ENCODE data around the gene RTKN. TPM values are rescaled to one million over a fixed set of nuclear protein-coding genes. Genes with fewer than 3 reads are reported as not detected.

The RTKN gene
- total RNA-seq, 1 experiment from 2014 or later = 83.1 TPM

- peak within 1 kb of the TSS; percentile 99 for H3K27ac ChIP-seq (ENCODE audit: low read length)
- ChIA-PET CTCF (interaction anchor here (0.7 kb wide), 1 partner anchor 67 kb away, joined by 3 read pairs; no protein-coding TSS in a partner anchor), POLR2A (interaction anchor here (0.5 to 1.2 kb wide), 5 partner anchors 13 to 43 kb away, joined by 3 to 9 read pairs (median 4); no protein-coding TSS in a partner anchor)
- intact Hi-C loops (cut with micrococcal nuclease; ENCODE audit: unreplicated experiment) = no loop called here
- H3K9me3 ChIP-seq (ENCODE audit: control insufficient read depth, insufficient read depth, low read depth, low read length) = no peaks in the 10 kb centered on the region
- peak within 1 kb of the TSS; percentile 95 to 100 for H3K4me3 ChIP-seq (ENCODE audit: low read depth in 2 of 2, low read length in 2 of 2)
- no peaks in the 10 kb centered on the region for H3K27me3 ChIP-seq (ENCODE audit: control insufficient read depth, insufficient read depth, low read length)
- in situ Hi-C loops (cut with HindIII; ENCODE audit: low pct_unique_long_range_greater_than_20kb, low sequenced_read_pairs) = no loop called here
- DNase-seq (ENCODE audit: low read depth, low spot score) (peak; percentile 100), ATAC-seq (peak; percentile 90)
- peaks cover 6% of the 10 kb centered on the region; the same call in 1 of the 2 replicates for H3K36me3 ChIP-seq (ENCODE audit: control insufficient read depth, insufficient read depth, low read length)
- TF ChIP-seq POLR2AphosphoS5 (IDR thresholded peaks at IDR 0.05; ENCODE audit: low read depth, low read length) = peak; percentile 9
- no peak for TF ChIP-seq SIN3A (IDR thresholded peaks at IDR 0.05; ENCODE audit: borderline replicate concordance, insufficient read depth, low read depth, low read length)
- TSS peak; percentile 88 for BruUV-seq (replicated peaks)
- H3K4me1 ChIP-seq (ENCODE audit: control insufficient read depth, insufficient read depth, low read length) = peaks cover 20% of the 10 kb centered on the region
Measured at GRCh38 chr2:74458132-74458937, 16.6 kb upstream of the RTKN start, which contains the start of gene WBP1. WBP1 (plus strand) TSS chr2:74458438; CDS start chr2:74458603, 165 bp downstream.

GRCh38 chr2:74457549-74458131 lies 15.9 kb upstream of the RTKN start:
- H3K4me1 ChIP-seq (ENCODE audit: control insufficient read depth, insufficient read depth, low read length) = peaks cover 20% of the 10 kb centered on the region
- no peaks in the 10 kb centered on the region for H3K9me3 ChIP-seq (ENCODE audit: control insufficient read depth, insufficient read depth, low read depth, low read length)
- H3K27me3 ChIP-seq (ENCODE audit: control insufficient read depth, insufficient read depth, low read length) = no peaks in the 10 kb centered on the region
- no peak for DNase-seq (ENCODE audit: low read depth, low spot score)
- ChIA-PET POLR2A (interaction anchor here (0.6 to 1.2 kb wide), 3 partner anchors 17 to 43 kb away, joined by 3 to 4 read pairs (median 3); no protein-coding TSS in a partner anchor), CTCF (no interaction called here)
- peak overlapping the region; percentile 91 to 100 for H3K4me3 ChIP-seq (ENCODE audit: low read depth in 2 of 2, low read length in 2 of 2)
- intact Hi-C loops (cut with micrococcal nuclease; ENCODE audit: unreplicated experiment) = no loop called here
- peak; percentile 64 for ATAC-seq
- in situ Hi-C loops (cut with HindIII; ENCODE audit: low pct_unique_long_range_greater_than_20kb, low sequenced_read_pairs) = no loop called here
- peak overlapping the region; percentile 90 for H3K27ac ChIP-seq (ENCODE audit: low read length)
- peaks cover 4% of the 10 kb centered on the region; the same call in 1 of the 2 replicates for H3K36me3 ChIP-seq (ENCODE audit: control insufficient read depth, insufficient read depth, low read length)
- no TSS peak for BruUV-seq (replicated peaks)
- no peak for TF ChIP-seq TCF7L2 (IDR thresholded peaks at IDR 0.05; ENCODE audit: low read depth, low read length)
- TF ChIP-seq, protein P1, sequence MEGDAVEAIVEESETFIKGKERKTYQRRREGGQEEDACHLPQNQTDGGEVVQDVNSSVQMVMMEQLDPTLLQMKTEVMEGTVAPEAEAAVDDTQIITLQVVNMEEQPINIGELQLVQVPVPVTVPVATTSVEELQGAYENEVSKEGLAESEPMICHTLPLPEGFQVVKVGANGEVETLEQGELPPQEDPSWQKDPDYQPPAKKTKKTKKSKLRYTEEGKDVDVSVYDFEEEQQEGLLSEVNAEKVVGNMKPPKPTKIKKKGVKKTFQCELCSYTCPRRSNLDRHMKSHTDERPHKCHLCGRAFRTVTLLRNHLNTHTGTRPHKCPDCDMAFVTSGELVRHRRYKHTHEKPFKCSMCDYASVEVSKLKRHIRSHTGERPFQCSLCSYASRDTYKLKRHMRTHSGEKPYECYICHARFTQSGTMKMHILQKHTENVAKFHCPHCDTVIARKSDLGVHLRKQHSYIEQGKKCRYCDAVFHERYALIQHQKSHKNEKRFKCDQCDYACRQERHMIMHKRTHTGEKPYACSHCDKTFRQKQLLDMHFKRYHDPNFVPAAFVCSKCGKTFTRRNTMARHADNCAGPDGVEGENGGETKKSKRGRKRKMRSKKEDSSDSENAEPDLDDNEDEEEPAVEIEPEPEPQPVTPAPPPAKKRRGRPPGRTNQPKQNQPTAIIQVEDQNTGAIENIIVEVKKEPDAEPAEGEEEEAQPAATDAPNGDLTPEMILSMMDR (IDR thresholded peaks at IDR 0.05) = no peak
- peak; percentile 59; the same call in 1 of the 2 replicates for TF ChIP-seq POLR2AphosphoS5 (IDR thresholded peaks at IDR 0.05; ENCODE audit: low read depth, low read length)
- no peak for TF ChIP-seq SIN3A (IDR thresholded peaks at IDR 0.05; ENCODE audit: borderline replicate concordance, insufficient read depth, low read depth, low read length)

- Histone ChIP-seq H3K4me3 (ENCODE audit: low read depth in 2 of 2, low read length in 2 of 2) (peak overlapping the region; percentile 91 to 100), H3K27me3 (ENCODE audit: control insufficient read depth, insufficient read depth, low read length) (no peaks in the 10 kb centered on the region), H3K9me3 (ENCODE audit: control insufficient read depth, insufficient read depth, low read depth, low read length) (no peaks in the 10 kb centered on the region), H3K27ac (ENCODE audit: low read length) (peak overlapping the region; percentile 65), H3K4me1 (ENCODE audit: control insufficient read depth, insufficient read depth, low read length) (peaks cover 20% of the 10 kb centered on the region), H3K36me3 (ENCODE audit: control insufficient read depth, insufficient read depth, low read length) (peaks cover 4% of the 10 kb centered on the region; the same call in 1 of the 2 replicates)
- ChIA-PET CTCF (no interaction called here), POLR2A (no interaction called here)
- BruUV-seq (replicated peaks) = no TSS peak
- intact Hi-C loops (cut with micrococcal nuclease; ENCODE audit: unreplicated experiment) (no loop called here), in situ Hi-C loops (cut with HindIII; ENCODE audit: low pct_unique_long_range_greater_than_20kb, low sequenced_read_pairs) (no loop called here)
- DNase-seq (ENCODE audit: low read depth, low spot score) (no peak), ATAC-seq (no peak)
- TF ChIP-seq POLR2AphosphoS5 (IDR thresholded peaks at IDR 0.05; ENCODE audit: low read depth, low read length) = no peak
- TF ChIP-seq, protein P1 (IDR thresholded peaks at IDR 0.05) = no peak
- TF ChIP-seq, protein P2, sequence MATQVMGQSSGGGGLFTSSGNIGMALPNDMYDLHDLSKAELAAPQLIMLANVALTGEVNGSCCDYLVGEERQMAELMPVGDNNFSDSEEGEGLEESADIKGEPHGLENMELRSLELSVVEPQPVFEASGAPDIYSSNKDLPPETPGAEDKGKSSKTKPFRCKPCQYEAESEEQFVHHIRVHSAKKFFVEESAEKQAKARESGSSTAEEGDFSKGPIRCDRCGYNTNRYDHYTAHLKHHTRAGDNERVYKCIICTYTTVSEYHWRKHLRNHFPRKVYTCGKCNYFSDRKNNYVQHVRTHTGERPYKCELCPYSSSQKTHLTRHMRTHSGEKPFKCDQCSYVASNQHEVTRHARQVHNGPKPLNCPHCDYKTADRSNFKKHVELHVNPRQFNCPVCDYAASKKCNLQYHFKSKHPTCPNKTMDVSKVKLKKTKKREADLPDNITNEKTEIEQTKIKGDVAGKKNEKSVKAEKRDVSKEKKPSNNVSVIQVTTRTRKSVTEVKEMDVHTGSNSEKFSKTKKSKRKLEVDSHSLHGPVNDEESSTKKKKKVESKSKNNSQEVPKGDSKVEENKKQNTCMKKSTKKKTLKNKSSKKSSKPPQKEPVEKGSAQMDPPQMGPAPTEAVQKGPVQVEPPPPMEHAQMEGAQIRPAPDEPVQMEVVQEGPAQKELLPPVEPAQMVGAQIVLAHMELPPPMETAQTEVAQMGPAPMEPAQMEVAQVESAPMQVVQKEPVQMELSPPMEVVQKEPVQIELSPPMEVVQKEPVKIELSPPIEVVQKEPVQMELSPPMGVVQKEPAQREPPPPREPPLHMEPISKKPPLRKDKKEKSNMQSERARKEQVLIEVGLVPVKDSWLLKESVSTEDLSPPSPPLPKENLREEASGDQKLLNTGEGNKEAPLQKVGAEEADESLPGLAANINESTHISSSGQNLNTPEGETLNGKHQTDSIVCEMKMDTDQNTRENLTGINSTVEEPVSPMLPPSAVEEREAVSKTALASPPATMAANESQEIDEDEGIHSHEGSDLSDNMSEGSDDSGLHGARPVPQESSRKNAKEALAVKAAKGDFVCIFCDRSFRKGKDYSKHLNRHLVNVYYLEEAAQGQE (IDR thresholded peaks at IDR 0.05; ENCODE audit: insufficient read depth in 1 of 2, low read depth in 2 of 2, low read length in 1 of 2) = no peak
- no peak for TF ChIP-seq TCF7L2 (IDR thresholded peaks at IDR 0.05; ENCODE audit: low read depth, low read length)
- no peak for TF ChIP-seq SIN3A (IDR thresholded peaks at IDR 0.05; ENCODE audit: borderline replicate concordance, insufficient read depth, low read depth, low read length)
Measured at GRCh38 chr2:74457129-74457548, 15.4 kb upstream of the RTKN start.

Measured in Panc1 (cell line).